ENCODE measurements around the gene TALDO1.

- TF ChIP-seq, protein P1, sequence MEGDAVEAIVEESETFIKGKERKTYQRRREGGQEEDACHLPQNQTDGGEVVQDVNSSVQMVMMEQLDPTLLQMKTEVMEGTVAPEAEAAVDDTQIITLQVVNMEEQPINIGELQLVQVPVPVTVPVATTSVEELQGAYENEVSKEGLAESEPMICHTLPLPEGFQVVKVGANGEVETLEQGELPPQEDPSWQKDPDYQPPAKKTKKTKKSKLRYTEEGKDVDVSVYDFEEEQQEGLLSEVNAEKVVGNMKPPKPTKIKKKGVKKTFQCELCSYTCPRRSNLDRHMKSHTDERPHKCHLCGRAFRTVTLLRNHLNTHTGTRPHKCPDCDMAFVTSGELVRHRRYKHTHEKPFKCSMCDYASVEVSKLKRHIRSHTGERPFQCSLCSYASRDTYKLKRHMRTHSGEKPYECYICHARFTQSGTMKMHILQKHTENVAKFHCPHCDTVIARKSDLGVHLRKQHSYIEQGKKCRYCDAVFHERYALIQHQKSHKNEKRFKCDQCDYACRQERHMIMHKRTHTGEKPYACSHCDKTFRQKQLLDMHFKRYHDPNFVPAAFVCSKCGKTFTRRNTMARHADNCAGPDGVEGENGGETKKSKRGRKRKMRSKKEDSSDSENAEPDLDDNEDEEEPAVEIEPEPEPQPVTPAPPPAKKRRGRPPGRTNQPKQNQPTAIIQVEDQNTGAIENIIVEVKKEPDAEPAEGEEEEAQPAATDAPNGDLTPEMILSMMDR (IDR thresholded peaks at IDR 0.05): no peak
- TF ChIP-seq TAF1 (IDR thresholded peaks at IDR 0.05; ENCODE audit: borderline replicate concordance, low read depth, low read length): no peak
- no peak for TF ChIP-seq SIN3A (IDR thresholded peaks at IDR 0.05; ENCODE audit: borderline replicate concordance, low read depth, low read length)
- TF ChIP-seq POLR2AphosphoS5 (IDR thresholded peaks at IDR 0.05; ENCODE audit: low read depth, low read length): no peak
- TF ChIP-seq RFX5 (IDR thresholded peaks at IDR 0.05; ENCODE audit: low read length): no peak
- TF ChIP-seq MAX (IDR thresholded peaks at IDR 0.05; ENCODE audit: low read depth): no peak
- no peak for TF ChIP-seq ELF1 (IDR thresholded peaks at IDR 0.05)
- TF ChIP-seq, protein P2, sequence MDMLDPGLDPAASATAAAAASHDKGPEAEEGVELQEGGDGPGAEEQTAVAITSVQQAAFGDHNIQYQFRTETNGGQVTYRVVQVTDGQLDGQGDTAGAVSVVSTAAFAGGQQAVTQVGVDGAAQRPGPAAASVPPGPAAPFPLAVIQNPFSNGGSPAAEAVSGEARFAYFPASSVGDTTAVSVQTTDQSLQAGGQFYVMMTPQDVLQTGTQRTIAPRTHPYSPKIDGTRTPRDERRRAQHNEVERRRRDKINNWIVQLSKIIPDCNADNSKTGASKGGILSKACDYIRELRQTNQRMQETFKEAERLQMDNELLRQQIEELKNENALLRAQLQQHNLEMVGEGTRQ (IDR thresholded peaks at IDR 0.05; ENCODE audit: borderline replicate concordance, low read depth, low read length): no peak
- no peak for TF ChIP-seq NFIC (IDR thresholded peaks at IDR 0.05; ENCODE audit: borderline replicate concordance)
- TF ChIP-seq FOXM1 (IDR thresholded peaks at IDR 0.05; ENCODE audit: low read depth): no peak
Observed at GRCh38 chr11:778976-779954, 32.0 kb downstream of the TALDO1 start.

Measured in SK-N-SH (cell line).